ENCODE data around the gene OR51A2. TPM values are rescaled to one million over a fixed set of nuclear protein-coding genes. Genes with fewer than 3 reads are reported as not detected.

The OR51A2 gene
- total and polyA plus RNA-seq, 8 donors: not detected

DNA sequence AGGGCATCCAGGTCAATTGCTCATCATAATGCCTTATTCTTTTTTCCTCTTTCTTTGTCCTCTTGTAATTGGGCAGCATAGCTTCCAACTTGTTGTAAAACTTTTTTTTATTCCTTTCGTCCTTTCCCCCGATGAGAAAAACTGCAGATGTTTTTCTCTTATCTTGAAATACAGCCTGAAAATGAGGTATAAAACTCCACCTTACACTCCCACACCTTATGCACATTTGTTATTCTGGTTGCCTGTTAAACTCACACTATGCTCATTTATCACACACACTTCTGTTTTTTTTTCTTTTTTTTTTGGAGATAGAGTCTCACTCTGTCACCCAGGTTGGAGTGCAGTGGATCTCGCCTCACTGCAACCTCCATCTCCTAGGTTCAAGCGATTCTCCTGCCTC is 1.9 kb upstream of the OR51A2 start:
- H3K4me3 ChIP-seq: no peak overlapping the region
- intact Hi-C loops (cut with DNase I): no loop called here
- FAIRE-seq (no peak), ATAC-seq (peak; percentile 69 to 94 (median 77)), DNase-seq (no peak)
- H3K4me1 ChIP-seq: peaks cover 0 to 7% (median 0%) of the 10 kb centered on the region in 3 donors
- H3K27ac ChIP-seq: no peak overlapping the region
- 34 to 35% methylated on average over 4 of the region's 4 CpGs for WGBS, 2 donors
- no peaks in the 10 kb centered on the region for H3K9me3 ChIP-seq
- TF ChIP-seq, protein P1, sequence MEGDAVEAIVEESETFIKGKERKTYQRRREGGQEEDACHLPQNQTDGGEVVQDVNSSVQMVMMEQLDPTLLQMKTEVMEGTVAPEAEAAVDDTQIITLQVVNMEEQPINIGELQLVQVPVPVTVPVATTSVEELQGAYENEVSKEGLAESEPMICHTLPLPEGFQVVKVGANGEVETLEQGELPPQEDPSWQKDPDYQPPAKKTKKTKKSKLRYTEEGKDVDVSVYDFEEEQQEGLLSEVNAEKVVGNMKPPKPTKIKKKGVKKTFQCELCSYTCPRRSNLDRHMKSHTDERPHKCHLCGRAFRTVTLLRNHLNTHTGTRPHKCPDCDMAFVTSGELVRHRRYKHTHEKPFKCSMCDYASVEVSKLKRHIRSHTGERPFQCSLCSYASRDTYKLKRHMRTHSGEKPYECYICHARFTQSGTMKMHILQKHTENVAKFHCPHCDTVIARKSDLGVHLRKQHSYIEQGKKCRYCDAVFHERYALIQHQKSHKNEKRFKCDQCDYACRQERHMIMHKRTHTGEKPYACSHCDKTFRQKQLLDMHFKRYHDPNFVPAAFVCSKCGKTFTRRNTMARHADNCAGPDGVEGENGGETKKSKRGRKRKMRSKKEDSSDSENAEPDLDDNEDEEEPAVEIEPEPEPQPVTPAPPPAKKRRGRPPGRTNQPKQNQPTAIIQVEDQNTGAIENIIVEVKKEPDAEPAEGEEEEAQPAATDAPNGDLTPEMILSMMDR (IDR thresholded peaks at IDR 0.05): no peak
- no peaks in the 10 kb centered on the region for H3K36me3 ChIP-seq
- H3K27me3 ChIP-seq: no peaks in the 10 kb centered on the region

DNA sequence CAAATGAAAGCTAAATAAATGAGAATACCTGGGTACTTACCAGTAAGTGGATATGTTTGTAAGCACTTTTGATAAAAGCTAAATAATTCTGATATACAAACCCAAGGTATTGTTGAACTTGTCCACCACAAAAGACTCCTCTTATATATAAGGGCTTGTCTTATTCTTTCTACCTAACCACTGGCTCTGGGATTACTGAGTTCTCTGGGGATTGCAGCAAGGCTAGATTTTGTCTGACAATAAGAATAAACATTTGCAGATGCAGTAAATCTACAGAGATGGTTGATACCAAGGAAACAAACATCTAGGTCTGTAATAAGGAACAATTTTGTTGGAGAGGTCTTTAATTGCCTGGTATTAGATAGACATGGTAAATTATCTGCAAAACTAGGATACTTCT is 8.0 kb downstream of the OR51A2 start, which contains the start of gene OR51A4:
Gene OR51A4, minus strand, starts transcription at position 101 of the 400 bp plus-strand sequence. CDS start 505 bp downstream, outside the sequence.
- DNase-seq (no peak), ATAC-seq (no peak), FAIRE-seq (no peak)
- Histone ChIP-seq H3K4me1 (no peaks in the 10 kb centered on the region), H3K27me3 (no peaks in the 10 kb centered on the region), H3K36me3 (no peaks in the 10 kb centered on the region), H3K9me3 (no peaks in the 10 kb centered on the region), H3K4me3 (no peak within 1 kb of the TSS), H3K27ac (no peak within 1 kb of the TSS)
- intact Hi-C loops (cut with DNase I): no loop called here
- TF ChIP-seq, protein P1 (IDR thresholded peaks at IDR 0.05): no peak

GRCh38 chr11:4936745-4937144 is 18.8 kb downstream of the OR51A2 start:
- DNase-seq: no peak
- intact Hi-C loops (cut with DNase I): no loop called here
- TF ChIP-seq, protein P1 (IDR thresholded peaks at IDR 0.05): no peak
- H3K4me1 ChIP-seq: no peaks in the 10 kb centered on the region
- no peaks in the 10 kb centered on the region for H3K27me3 ChIP-seq
- ATAC-seq: no peak
- no peak overlapping the region for H3K27ac ChIP-seq
- FAIRE-seq: no peak
- H3K4me3 ChIP-seq: no peak overlapping the region
- no peaks in the 10 kb centered on the region for H3K36me3 ChIP-seq
- 44 to 45% methylated on average over 3 of the region's 3 CpGs for WGBS, 2 donors
- no peaks in the 10 kb centered on the region for H3K9me3 ChIP-seq

GRCh38 chr11:4932751-4933150 is 22.8 kb downstream of the OR51A2 start:
- no peak for DNase-seq
- Histone ChIP-seq H3K9me3 (no peaks in the 10 kb centered on the region), H3K27me3 (no peaks in the 10 kb centered on the region), H3K36me3 (no peaks in the 10 kb centered on the region), H3K27ac (no peak overlapping the region), H3K4me3 (no peak overlapping the region), H3K4me1 (no peaks in the 10 kb centered on the region)
- intact Hi-C loops (cut with DNase I): no loop called here
- WGBS, 2 donors: 65 to 71% methylated on average over 4 of the region's 4 CpGs
- ATAC-seq: no peak
- no peak for FAIRE-seq
- TF ChIP-seq, protein P1 (IDR thresholded peaks at IDR 0.05): no peak

DNA sequence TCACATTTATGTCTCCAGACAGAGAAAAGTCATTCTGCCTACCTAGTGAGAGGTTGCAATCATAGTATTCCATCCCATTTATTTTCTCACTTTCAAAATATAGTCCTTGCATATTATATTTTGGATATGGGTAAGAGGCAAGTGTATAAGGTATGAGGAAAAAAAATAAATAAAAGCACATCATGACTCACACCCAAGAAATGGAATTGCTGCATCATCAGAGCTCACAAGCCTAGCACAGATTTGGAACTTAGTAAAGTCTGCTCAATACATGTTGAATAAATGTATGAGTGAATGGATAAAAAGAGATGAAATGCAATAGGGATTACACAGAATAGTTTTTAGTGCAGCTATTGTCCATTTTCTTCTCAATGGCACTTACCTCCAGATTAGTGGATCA is 28.9 kb downstream of the OR51A2 start:
- TF ChIP-seq, protein P1 (IDR thresholded peaks at IDR 0.05): no peak
- no peak overlapping the region for H3K4me3 ChIP-seq
- H3K27me3 ChIP-seq: no peaks in the 10 kb centered on the region
- no peak overlapping the region for H3K27ac ChIP-seq
- no peaks in the 10 kb centered on the region for H3K9me3 ChIP-seq
- no peak for FAIRE-seq
- no peak for DNase-seq
- ATAC-seq: no peak
- no peaks in the 10 kb centered on the region for H3K36me3 ChIP-seq
- intact Hi-C loops (cut with DNase I): no loop called here
- H3K4me1 ChIP-seq: no peaks in the 10 kb centered on the region
